GM12878 (cell line): ENCODE results near the gene APLP2. TPM values are rescaled to one million over a fixed set of nuclear protein-coding genes. Genes with fewer than 3 reads are reported as not detected.

ENCODE experiments used
- ATAC-seq: fragments of 200-7000 bp; cut with Tn5 transposase; 3 replicates; pipeline ENCODE4 v1.9.1; 2020; ENCODE audit warnings: mild to moderate bottlenecking, moderate library complexity
- BruUV-seq: library from RNA; stranded (reverse); fragments of 400-500 nt; replicated peaks from 2 replicates; lab custom pipeline; 2021; lab: Mats Ljungman, UMichigan
- CTCF ChIA-PET: fragments of 300-600 bp; sonication (Branson Sonifier 250); formaldehyde crosslinking; extraction: SDS; loops from one replicate; lab custom pipeline; 2021; ENCODE audit warnings: inconsistent platforms; lab: Yijun Ruan, JAX
- POLR2A ChIA-PET: fragments of 350-600 bp; formaldehyde crosslinking; extraction: SDS; loops from one replicate; lab custom pipeline; 2021; ENCODE audit warnings: inconsistent platforms; lab: Charles Lee
- RAD21 ChIA-PET: fragments of 300-600 bp; sonication (Branson Sonifier 250); formaldehyde crosslinking; loops from one replicate; lab custom pipeline; 2023; ENCODE audit warnings: antibody characterized with exemption; ENCODE audit not compliant: unreplicated experiment; lab: Charles Lee
- SMC1A ChIA-PET: fragments of 300-600 bp; sonication (Branson Sonifier 250); formaldehyde crosslinking; loops from one replicate; lab custom pipeline; 2023; ENCODE audit not compliant: unreplicated experiment, uncharacterized antibody; lab: Charles Lee
- DNase-seq: peaks from one replicate; pipeline ENCODE4 v3.0.0-alpha.2; 2011; ENCODE audit warnings: low read depth, low spot score
- FAIRE-seq: peaks from 3 replicates; lab custom pipeline; 2011; peaks lifted over from hg19 to GRCh38; lab: Jason Lieb, UNC
- H2AFZ ChIP-seq: 2 replicates; pipeline ENCODE4 v1.6.0; 2011; ENCODE audit warnings: low read depth, low read length, control low read depth; ENCODE audit not compliant: control insufficient read depth
- H3K27ac ChIP-seq: 2 replicates; pipeline ENCODE4 v1.5.1; 2011; ENCODE audit warnings: control low read depth; ENCODE audit not compliant: control insufficient read depth, insufficient read depth
- H3K27me3 ChIP-seq, 2 experiments: replicated peaks in 1 of 2; 2 replicates each; pipeline versions ENCODE4 v1.6.0 to v1.6.1; 2011; ENCODE audit warnings: low read length in 1 of 2; ENCODE audit not compliant: control insufficient read depth in 2 of 2, insufficient read depth in 2 of 2
- H3K36me3 ChIP-seq, 2 experiments: 2 replicates each; pipeline ENCODE4 v1.5.1; 2011; ENCODE audit warnings: low read length in 1 of 2; ENCODE audit not compliant: control insufficient read depth in 2 of 2, insufficient read depth in 2 of 2
- H3K4me1 ChIP-seq: 2 replicates; pipeline ENCODE4 v1.6.1; 2011; ENCODE audit warnings: mild to moderate bottlenecking, low read length, moderate library complexity, mixed read lengths; ENCODE audit not compliant: control insufficient read depth, insufficient read depth
- H3K4me2 ChIP-seq: 2 replicates; pipeline ENCODE4 v1.6.0; 2011; ENCODE audit warnings: control low read depth; ENCODE audit not compliant: control insufficient read depth, insufficient read depth
- H3K4me3 ChIP-seq: fragments of 200-600 bp; sonication (generic); 2 replicates; pipeline ENCODE4 v1.5.1; 2016
- H3K79me2 ChIP-seq: 2 replicates; pipeline ENCODE4 v1.6.0; 2011; ENCODE audit warnings: low read length; ENCODE audit not compliant: control insufficient read depth, insufficient read depth
- H3K9ac ChIP-seq: 2 replicates; pipeline ENCODE4 v1.8.0; 2011; ENCODE audit warnings: low read length, control low read depth, mixed read lengths; ENCODE audit not compliant: control insufficient read depth, insufficient read depth
- H3K9me3 ChIP-seq: replicated peaks from 3 replicates; pipeline ENCODE4 v1.5.1; 2011; ENCODE audit warnings: mild to moderate bottlenecking, low read length; ENCODE audit not compliant: control insufficient read depth, insufficient read depth
- H4K20me1 ChIP-seq: 2 replicates; pipeline ENCODE4 v1.6.0; 2011; ENCODE audit not compliant: control insufficient read depth, insufficient read depth
- ATF7 ChIP-seq: fragments of 450-650 bp; IDR thresholded peaks from 2 replicates; pipeline ENCODE4 v1.6.1; 2016; ENCODE audit warnings: low read depth, mild to moderate bottlenecking
- BCL11A ChIP-seq: IDR thresholded peaks from 2 replicates; pipeline ENCODE4 v1.6.1; 2011; ENCODE audit warnings: low read depth, low read length
- CREB1 ChIP-seq: IDR thresholded peaks from 2 replicates; pipeline ENCODE4 v1.6.1; 2012; ENCODE audit warnings: low read depth, mild to moderate bottlenecking, inconsistent platforms
- EP300 ChIP-seq, 2 experiments: fragments of 150-350 bp in 1 of 2; IDR thresholded peaks; 2 replicates each; pipeline ENCODE4 v1.6.1; 2011 to 2012; ENCODE audit warnings: low read depth in 2 of 2, low read length in 2 of 2, borderline replicate concordance in 1 of 2, improper control_type of control experiment in 1 of 2, inconsistent platforms in 1 of 2; ENCODE audit not compliant: control insufficient read depth in 1 of 2
- NFYA ChIP-seq: IDR thresholded peaks from 2 replicates; pipeline ENCODE4 v1.6.1; 2011; ENCODE audit warnings: low read depth, mild to moderate bottlenecking, low read length, improper control_type of control experiment, borderline replicate concordance
- RAD21 ChIP-seq: IDR thresholded peaks from 2 replicates; pipeline ENCODE4 v1.6.1; 2011; ENCODE audit warnings: mild to moderate bottlenecking, low read depth, low read length, moderate library complexity; ENCODE audit not compliant: insufficient read depth
- WGBS: methylation state at CpG from one replicate; pipeline ENCODE4 v1.1.6; 2016; ENCODE audit warnings: low lambda C conversion rate; ENCODE audit not compliant: insufficient replicate concordance, insufficient coverage; ENCODE audit errors: missing lambda C conversion rate; 5-methylcytosine and 5-hydroxymethylcytosine counted together
- in situ Hi-C: fragments of 300-500 bp; cut with MboI; formaldehyde crosslinking; loops from 9 replicates; pipeline ENCODE4 v1.14.3; 2018; ENCODE audit warnings: mixed read lengths
- intact Hi-C: fragments of 100-400 bp; cut with micrococcal nuclease; formaldehyde crosslinking; loops from one replicate; pipeline ENCODE4 v1.14.2; 2022; ENCODE audit not compliant: unreplicated experiment
- polyA plus RNA-seq, 11 experiments: library from polyadenylated mRNA; depleted of rRNA in 4 of 11; unstranded in 6 of 11; stranded (reverse) in 5 of 11; fragments of >200 nt; fragmentation: Nextera tagmentation in 4 of 11; fragmentation: Illumina TruSeq in 1 of 11; extraction: Ambion mirVana in 4 of 11; extraction: Trizol in 1 of 11; gene quantifications; 1 replicate in 1 of 11; 2 replicates in 10 of 11; pipeline versions ENCODE4 v1.2.1 to v1.2.3, GENCODE V29; 2011 to 2016; ENCODE audit warnings: inconsistent platforms in 2 of 11, missing spikeins in 2 of 11, low read depth in 1 of 11
- total RNA-seq, 4 experiments: library from RNA; depleted of rRNA in 3 of 4; stranded (reverse); fragments of >200 nt in 3 of 4; fragmentation: Illumina TruSeq in 1 of 4; extraction: Trizol in 1 of 4; gene quantifications; 2 replicates each; pipeline versions ENCODE4 v1.2.1 to v1.2.3, GENCODE V29; 2013 to 2021
- TF ChIP-seq, protein P1 (sequence below): fragments of 450-650 bp; IDR thresholded peaks from 2 replicates; pipeline ENCODE4 v1.6.1; 2017; ENCODE audit warnings: antibody characterized with exemption, mild to moderate bottlenecking, moderate library complexity
- TF ChIP-seq, protein P2 (sequence below): fragments of 450-650 bp; IDR thresholded peaks from 2 replicates; pipeline ENCODE4 v1.6.1; 2017; ENCODE audit warnings: mild to moderate bottlenecking, moderate library complexity
- TF ChIP-seq, protein P3 (sequence below): fragments of 450-650 bp; formaldehyde crosslinking; IDR thresholded peaks from 2 replicates; pipeline ENCODE4 v1.4.0; 2020; ENCODE audit warnings: mild to moderate bottlenecking, moderate library complexity

APLP2 gene
- total and polyA plus RNA-seq, 10 of the 15 experiments (the other 5 are each of a cell fraction or from before 2014, with no cell fraction given), result 2.3 to 38.8 (median 21.3) TPM

DNA sequence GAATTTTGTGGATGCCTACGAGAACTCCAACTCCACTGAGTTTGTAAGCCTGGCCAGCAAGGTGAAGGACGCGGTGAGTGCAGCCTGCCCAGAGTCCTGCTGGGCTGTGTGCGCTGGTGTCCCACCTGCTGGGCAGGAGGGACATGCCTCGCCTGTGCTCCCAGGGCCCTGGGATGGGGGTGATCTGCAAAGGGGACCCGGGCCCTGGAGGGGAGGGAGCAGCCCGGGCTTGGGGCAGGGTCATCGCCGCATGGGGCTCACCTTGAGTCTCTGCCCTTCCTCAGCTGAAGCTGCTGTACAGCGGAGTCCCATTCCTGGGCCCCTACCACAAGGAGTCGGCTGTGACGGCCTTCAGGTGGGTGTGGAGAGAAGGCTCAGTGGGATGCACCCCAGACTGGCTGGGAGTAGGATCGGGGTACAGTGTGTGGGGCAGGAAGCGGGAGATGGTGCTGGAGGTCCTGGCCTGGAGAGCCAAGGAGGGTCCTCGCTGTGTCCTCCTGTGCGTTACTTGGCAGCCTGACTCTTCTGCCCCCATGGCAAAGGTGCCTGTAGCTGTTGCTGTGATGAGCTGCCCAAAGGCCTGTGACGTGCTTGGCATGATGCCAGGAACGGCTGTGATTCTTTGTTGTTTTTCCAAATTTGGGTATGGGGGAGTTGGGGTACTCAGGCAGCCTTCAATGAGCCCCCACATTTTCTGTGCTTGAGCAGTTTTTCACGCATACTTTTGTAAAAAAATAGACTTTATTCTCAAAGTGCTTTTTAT, 119.1 kb downstream of the APLP2 start (continued):
- TF ChIP-seq, protein P1, sequence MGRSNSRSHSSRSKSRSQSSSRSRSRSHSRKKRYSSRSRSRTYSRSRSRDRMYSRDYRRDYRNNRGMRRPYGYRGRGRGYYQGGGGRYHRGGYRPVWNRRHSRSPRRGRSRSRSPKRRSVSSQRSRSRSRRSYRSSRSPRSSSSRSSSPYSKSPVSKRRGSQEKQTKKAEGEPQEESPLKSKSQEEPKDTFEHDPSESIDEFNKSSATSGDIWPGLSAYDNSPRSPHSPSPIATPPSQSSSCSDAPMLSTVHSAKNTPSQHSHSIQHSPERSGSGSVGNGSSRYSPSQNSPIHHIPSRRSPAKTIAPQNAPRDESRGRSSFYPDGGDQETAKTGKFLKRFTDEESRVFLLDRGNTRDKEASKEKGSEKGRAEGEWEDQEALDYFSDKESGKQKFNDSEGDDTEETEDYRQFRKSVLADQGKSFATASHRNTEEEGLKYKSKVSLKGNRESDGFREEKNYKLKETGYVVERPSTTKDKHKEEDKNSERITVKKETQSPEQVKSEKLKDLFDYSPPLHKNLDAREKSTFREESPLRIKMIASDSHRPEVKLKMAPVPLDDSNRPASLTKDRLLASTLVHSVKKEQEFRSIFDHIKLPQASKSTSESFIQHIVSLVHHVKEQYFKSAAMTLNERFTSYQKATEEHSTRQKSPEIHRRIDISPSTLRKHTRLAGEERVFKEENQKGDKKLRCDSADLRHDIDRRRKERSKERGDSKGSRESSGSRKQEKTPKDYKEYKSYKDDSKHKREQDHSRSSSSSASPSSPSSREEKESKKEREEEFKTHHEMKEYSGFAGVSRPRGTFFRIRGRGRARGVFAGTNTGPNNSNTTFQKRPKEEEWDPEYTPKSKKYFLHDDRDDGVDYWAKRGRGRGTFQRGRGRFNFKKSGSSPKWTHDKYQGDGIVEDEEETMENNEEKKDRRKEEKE, result no peak

DNA sequence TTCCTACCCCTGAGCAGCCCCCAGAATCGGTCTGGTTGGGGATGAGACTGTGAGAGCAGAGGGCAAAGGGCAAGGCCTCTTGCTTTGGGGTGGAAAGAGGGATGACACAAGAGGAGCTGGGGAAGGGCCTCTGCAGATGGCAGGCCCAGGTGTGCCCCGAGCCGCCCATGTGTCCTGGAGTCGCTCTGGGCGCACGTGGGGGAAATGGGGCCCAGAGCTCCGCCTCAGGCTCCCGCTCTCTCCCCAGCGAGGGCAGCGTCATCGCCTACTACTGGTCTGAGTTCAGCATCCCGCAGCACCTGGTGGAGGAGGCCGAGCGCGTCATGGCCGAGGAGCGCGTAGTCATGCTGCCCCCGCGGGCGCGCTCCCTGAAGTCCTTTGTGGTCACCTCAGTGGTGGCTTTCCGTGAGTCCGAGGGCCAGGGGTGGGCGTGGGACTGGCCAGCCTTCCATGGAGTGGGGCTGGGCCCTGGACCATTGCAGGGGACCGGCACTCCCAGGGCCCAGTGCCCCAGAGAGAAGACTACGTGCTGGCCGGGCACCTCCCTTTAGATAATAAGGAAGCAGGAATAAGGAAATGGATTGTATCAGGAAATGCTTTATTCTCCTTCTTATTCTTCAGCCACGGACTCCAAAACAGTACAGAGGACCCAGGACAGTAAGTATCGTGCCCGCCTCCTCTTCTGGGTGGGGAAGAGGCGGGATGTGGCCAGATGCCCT, 120.0 kb downstream of the APLP2 start:
- ATAC-seq (no peak), FAIRE-seq (no peak), DNase-seq (no peak)
- no peaks in the 10 kb centered on the region for H4K20me1 ChIP-seq
- no peaks in the 10 kb centered on the region for H3K4me1 ChIP-seq
- ChIA-PET SMC1A (no interaction called here), POLR2A (no interaction called here), RAD21 (no interaction called here), CTCF (no interaction called here)
- 37% methylated on average over 26 of the region's 32 CpGs for WGBS
- no peak overlapping the region for H3K4me2 ChIP-seq
- H3K9ac ChIP-seq, result no peak overlapping the region
- no peaks in the 10 kb centered on the region for H3K27me3 ChIP-seq
- no peaks in the 10 kb centered on the region for H3K79me2 ChIP-seq
- in situ Hi-C loops (no loop called here), intact Hi-C loops (no loop called here)
- H3K27ac ChIP-seq, result no peak overlapping the region
- BruUV-seq, result no TSS peak
- no peak overlapping the region for H3K4me3 ChIP-seq
- H2AFZ ChIP-seq, result no peak overlapping the region
- H3K9me3 ChIP-seq, result no peaks in the 10 kb centered on the region
- no peaks in the 10 kb centered on the region for H3K36me3 ChIP-seq
- TF ChIP-seq, protein P2, sequence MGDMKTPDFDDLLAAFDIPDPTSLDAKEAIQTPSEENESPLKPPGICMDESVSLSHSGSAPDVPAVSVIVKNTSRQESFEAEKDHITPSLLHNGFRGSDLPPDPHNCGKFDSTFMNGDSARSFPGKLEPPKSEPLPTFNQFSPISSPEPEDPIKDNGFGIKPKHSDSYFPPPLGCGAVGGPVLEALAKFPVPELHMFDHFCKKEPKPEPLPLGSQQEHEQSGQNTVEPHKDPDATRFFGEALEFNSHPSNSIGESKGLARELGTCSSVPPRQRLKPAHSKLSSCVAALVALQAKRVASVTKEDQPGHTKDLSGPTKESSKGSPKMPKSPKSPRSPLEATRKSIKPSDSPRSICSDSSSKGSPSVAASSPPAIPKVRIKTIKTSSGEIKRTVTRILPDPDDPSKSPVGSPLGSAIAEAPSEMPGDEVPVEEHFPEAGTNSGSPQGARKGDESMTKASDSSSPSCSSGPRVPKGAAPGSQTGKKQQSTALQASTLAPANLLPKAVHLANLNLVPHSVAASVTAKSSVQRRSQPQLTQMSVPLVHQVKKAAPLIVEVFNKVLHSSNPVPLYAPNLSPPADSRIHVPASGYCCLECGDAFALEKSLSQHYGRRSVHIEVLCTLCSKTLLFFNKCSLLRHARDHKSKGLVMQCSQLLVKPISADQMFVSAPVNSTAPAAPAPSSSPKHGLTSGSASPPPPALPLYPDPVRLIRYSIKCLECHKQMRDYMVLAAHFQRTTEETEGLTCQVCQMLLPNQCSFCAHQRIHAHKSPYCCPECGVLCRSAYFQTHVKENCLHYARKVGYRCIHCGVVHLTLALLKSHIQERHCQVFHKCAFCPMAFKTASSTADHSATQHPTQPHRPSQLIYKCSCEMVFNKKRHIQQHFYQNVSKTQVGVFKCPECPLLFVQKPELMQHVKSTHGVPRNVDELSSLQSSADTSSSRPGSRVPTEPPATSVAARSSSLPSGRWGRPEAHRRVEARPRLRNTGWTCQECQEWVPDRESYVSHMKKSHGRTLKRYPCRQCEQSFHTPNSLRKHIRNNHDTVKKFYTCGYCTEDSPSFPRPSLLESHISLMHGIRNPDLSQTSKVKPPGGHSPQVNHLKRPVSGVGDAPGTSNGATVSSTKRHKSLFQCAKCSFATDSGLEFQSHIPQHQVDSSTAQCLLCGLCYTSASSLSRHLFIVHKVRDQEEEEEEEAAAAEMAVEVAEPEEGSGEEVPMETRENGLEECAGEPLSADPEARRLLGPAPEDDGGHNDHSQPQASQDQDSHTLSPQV, result no peak
- TF ChIP-seq EP300 (IDR thresholded peaks at IDR 0.05; ENCODE audit: borderline replicate concordance in 1 of 2, control insufficient read depth in 1 of 2, low read depth in 2 of 2, low read length in 2 of 2) (no peak), CREB1 (no peak), NFYA (no peak), BCL11A (no peak), RAD21 (no peak), ATF7 (no peak)
- TF ChIP-seq, protein P3, sequence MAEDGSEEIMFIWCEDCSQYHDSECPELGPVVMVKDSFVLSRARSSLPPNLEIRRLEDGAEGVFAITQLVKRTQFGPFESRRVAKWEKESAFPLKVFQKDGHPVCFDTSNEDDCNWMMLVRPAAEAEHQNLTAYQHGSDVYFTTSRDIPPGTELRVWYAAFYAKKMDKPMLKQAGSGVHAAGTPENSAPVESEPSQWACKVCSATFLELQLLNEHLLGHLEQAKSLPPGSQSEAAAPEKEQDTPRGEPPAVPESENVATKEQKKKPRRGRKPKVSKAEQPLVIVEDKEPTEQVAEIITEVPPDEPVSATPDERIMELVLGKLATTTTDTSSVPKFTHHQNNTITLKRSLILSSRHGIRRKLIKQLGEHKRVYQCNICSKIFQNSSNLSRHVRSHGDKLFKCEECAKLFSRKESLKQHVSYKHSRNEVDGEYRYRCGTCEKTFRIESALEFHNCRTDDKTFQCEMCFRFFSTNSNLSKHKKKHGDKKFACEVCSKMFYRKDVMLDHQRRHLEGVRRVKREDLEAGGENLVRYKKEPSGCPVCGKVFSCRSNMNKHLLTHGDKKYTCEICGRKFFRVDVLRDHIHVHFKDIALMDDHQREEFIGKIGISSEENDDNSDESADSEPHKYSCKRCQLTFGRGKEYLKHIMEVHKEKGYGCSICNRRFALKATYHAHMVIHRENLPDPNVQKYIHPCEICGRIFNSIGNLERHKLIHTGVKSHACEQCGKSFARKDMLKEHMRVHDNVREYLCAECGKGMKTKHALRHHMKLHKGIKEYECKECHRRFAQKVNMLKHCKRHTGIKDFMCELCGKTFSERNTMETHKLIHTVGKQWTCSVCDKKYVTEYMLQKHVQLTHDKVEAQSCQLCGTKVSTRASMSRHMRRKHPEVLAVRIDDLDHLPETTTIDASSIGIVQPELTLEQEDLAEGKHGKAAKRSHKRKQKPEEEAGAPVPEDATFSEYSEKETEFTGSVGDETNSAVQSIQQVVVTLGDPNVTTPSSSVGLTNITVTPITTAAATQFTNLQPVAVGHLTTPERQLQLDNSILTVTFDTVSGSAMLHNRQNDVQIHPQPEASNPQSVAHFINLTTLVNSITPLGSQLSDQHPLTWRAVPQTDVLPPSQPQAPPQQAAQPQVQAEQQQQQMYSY (CRISPR knock-in tag), result no peak
